Right atrium auricular region (tissue), 2 donors: Measurements from ENCODE around the gene UPP2. TPM values are rescaled to one million over a fixed set of nuclear protein-coding genes. Genes with fewer than 3 reads are reported as not detected.

Source experiments
- DNase-seq: peaks from one replicate; pipeline ENCODE4 v3.0.0-alpha.2; 2019; ENCODE audit warnings: low spot score
- H3K27ac ChIP-seq, 2 donors: fragments of 200-600 bp; sonication (generic); 1 replicate in 1 of 2; 2 replicates in 1 of 2; pipeline ENCODE4 v1.5.1; 2016 to 2019
- H3K27me3 ChIP-seq, 2 donors: fragments of 200-600 bp; sonication (generic); one replicate each; pipeline versions ENCODE4 v1.5.1 to v1.6.0; 2017 to 2019
- H3K36me3 ChIP-seq: fragments of 200-600 bp; sonication (generic); one replicate; pipeline ENCODE4 v1.5.1; 2016
- H3K4me1 ChIP-seq, 2 donors: fragments of 200-600 bp; sonication (generic); one replicate each; pipeline versions ENCODE4 v1.5.1 to v1.6.0; 2017 to 2019
- H3K4me3 ChIP-seq, 2 donors: fragments of 200-600 bp; sonication (generic); 1 replicate in 1 of 2; 2 replicates in 1 of 2; pipeline ENCODE4 v1.5.1; 2017 to 2019; ENCODE audit warnings: mild to moderate bottlenecking in 1 of 2, moderate library complexity in 1 of 2
- H3K9me3 ChIP-seq, 2 donors: fragments of 200-600 bp; sonication (generic); one replicate each; pipeline ENCODE4 v1.5.1; 2019
- total RNA-seq, 2 donors: library from RNA; depleted of rRNA; stranded (reverse); fragments of >200 nt; gene quantifications; one replicate each; pipeline ENCODE4 v1.1.0, GENCODE V29; 2016
- TF ChIP-seq, protein P1 (sequence below), 2 donors: fragments of 200-600 bp; sonication (generic); IDR thresholded peaks; one replicate each; pipeline ENCODE4 v1.5.1; 2019; ENCODE audit warnings: antibody characterized with exemption in 2 of 2

Gene UPP2
- total RNA-seq, 2 donors from 2014 or later = not detected

DNA sequence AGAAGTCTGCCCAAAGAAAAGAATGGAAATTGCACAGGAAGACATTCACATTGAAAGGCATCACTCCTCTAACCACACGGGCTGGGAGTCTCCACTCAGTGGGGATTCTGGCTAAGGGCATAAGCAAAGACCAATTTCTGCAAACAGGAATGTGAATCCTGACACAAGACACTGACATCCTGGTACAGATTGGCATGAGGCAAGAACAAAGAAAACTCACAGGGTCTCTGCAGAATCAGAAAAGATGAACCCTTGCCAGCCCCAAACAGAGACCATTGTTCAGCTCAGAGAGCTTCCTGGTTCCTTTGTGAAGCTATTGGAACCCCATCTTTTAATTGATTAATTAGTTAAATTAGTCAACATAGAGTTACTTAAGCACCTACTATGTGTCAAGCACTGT is 82.3 kb downstream of the UPP2 start:
- Histone ChIP-seq H3K27me3 (no peaks in the 10 kb centered on the region), H3K4me3 (no peak overlapping the region), H3K27ac (no peak overlapping the region), H3K4me1 (no peaks in the 10 kb centered on the region), H3K9me3 (no peaks in the 10 kb centered on the region), H3K36me3 (no peaks in the 10 kb centered on the region)
- TF ChIP-seq, protein P1, sequence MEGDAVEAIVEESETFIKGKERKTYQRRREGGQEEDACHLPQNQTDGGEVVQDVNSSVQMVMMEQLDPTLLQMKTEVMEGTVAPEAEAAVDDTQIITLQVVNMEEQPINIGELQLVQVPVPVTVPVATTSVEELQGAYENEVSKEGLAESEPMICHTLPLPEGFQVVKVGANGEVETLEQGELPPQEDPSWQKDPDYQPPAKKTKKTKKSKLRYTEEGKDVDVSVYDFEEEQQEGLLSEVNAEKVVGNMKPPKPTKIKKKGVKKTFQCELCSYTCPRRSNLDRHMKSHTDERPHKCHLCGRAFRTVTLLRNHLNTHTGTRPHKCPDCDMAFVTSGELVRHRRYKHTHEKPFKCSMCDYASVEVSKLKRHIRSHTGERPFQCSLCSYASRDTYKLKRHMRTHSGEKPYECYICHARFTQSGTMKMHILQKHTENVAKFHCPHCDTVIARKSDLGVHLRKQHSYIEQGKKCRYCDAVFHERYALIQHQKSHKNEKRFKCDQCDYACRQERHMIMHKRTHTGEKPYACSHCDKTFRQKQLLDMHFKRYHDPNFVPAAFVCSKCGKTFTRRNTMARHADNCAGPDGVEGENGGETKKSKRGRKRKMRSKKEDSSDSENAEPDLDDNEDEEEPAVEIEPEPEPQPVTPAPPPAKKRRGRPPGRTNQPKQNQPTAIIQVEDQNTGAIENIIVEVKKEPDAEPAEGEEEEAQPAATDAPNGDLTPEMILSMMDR (IDR thresholded peaks at IDR 0.05) = no peak
- no peak for DNase-seq

DNA sequence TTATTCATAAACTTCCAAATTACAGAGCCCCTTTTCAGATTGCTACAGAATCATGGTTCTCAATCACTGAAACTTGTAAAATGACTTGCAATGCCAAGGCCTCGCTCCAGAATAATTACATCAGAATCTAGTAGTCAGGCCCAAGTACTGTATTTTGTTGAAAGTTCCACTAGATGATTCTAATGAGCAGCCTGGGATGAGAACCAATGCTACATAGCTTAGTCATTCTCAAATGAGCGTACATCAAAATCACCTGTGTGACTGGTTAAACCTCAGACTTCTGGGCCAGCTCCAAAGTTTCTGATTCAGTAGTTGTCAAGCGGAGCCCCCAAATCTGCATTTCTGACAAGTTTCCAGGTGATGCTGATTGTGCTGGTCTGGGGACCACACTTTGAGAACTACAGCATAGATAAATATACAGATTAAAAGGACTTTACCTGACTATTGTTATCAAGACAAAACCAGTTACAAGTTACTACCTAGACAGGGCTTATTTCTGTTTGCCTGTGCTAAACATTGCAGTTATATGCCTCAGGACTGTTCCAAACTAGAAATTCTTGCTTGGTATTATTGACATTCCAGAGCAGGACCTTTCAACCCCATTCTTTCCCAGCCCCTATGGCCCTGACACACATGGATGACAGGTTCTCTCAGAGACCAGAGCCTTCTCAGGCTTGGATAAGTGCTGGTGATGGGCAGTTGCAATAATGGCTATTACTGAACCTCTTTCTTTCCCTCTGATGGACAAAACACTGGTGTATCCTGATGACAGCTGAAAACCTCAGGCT is 83.1 kb downstream of the UPP2 start:
- no peaks in the 10 kb centered on the region for H3K27me3 ChIP-seq
- no peak overlapping the region for H3K4me3 ChIP-seq
- DNase-seq = no peak
- H3K9me3 ChIP-seq = no peaks in the 10 kb centered on the region
- no peak overlapping the region for H3K27ac ChIP-seq
- H3K4me1 ChIP-seq = no peaks in the 10 kb centered on the region
- no peaks in the 10 kb centered on the region for H3K36me3 ChIP-seq
- TF ChIP-seq, protein P1 (IDR thresholded peaks at IDR 0.05) = no peak

Other genes starting within 250 kb of the UPP2 start
- 10 to 100 TPM; 34.5 to 36.8 TPM for gene ACVR1, start 225.5 kb upstream of the UPP2 start, total RNA-seq